ENCODE results near the gene CHN2. TPM values are rescaled to one million over a fixed set of nuclear protein-coding genes. Genes with fewer than 3 reads are reported as not detected.

CHN2 gene
- total RNA-seq, 1 donor from 2014 or later, result 14.2 TPM

- DNase-seq (no peak), ATAC-seq (no peak)
- intact Hi-C loops (cut with DNase I), result no loop called here
- Histone ChIP-seq H3K27me3 (ENCODE audit: low read depth) (no peaks in the 10 kb centered on the region), H3K4me1 (no peaks in the 10 kb centered on the region), H3K27ac (no peak overlapping the region), H3K9me3 (no peaks in the 10 kb centered on the region), H3K4me3 (no peak overlapping the region), H3K36me3 (no peaks in the 10 kb centered on the region)
- TF ChIP-seq CTCF (IDR thresholded peaks at IDR 0.05), result no peak
Measured at GRCh38 chr7:29454899-29455451, 260.4 kb downstream of the CHN2 start.

GRCh38 chr7:29457141-29457561 lies 262.6 kb downstream of the CHN2 start:
- ATAC-seq, result no peak
- H3K27ac ChIP-seq, result no peak overlapping the region
- no peak for TF ChIP-seq CTCF (IDR thresholded peaks at IDR 0.05)
- no peak overlapping the region for H3K4me3 ChIP-seq
- intact Hi-C loops (cut with DNase I), result no loop called here
- H3K36me3 ChIP-seq, result no peaks in the 10 kb centered on the region
- H3K4me1 ChIP-seq, result no peaks in the 10 kb centered on the region
- H3K27me3 ChIP-seq (ENCODE audit: low read depth), result no peaks in the 10 kb centered on the region
- H3K9me3 ChIP-seq, result no peaks in the 10 kb centered on the region
- DNase-seq, result no peak

GRCh38 chr7:29457565-29458011 lies 263.0 kb downstream of the CHN2 start:
- H3K4me3 ChIP-seq, result no peak overlapping the region
- DNase-seq, result no peak

GRCh38 chr7:29458933-29459332 lies 264.4 kb downstream of the CHN2 start:
- no peak for TF ChIP-seq CTCF (IDR thresholded peaks at IDR 0.05)
- Histone ChIP-seq H3K4me1 (no peaks in the 10 kb centered on the region), H3K27ac (no peak overlapping the region), H3K27me3 (ENCODE audit: low read depth) (no peaks in the 10 kb centered on the region), H3K36me3 (no peaks in the 10 kb centered on the region), H3K9me3 (no peaks in the 10 kb centered on the region), H3K4me3 (no peak overlapping the region)
- DNase-seq (no peak), ATAC-seq (no peak)
- intact Hi-C loops (cut with DNase I), result no loop called here

More at GRCh38 chr7:29457565-29458011, 263.0 kb downstream of the CHN2 start:
- TF ChIP-seq CTCF (IDR thresholded peaks at IDR 0.05), result no peak
- Histone ChIP-seq H3K9me3 (no peaks in the 10 kb centered on the region), H3K4me1 (no peaks in the 10 kb centered on the region), H3K27ac (no peak overlapping the region), H3K36me3 (no peaks in the 10 kb centered on the region), H3K27me3 (ENCODE audit: low read depth) (no peaks in the 10 kb centered on the region)
- no peak for ATAC-seq
- intact Hi-C loops (cut with DNase I), result no loop called here

GRCh38 chr7:29459589-29459988 lies 265.0 kb downstream of the CHN2 start:
- Histone ChIP-seq H3K27ac (no peak overlapping the region), H3K4me3 (no peak overlapping the region), H3K27me3 (ENCODE audit: low read depth) (no peaks in the 10 kb centered on the region), H3K36me3 (no peaks in the 10 kb centered on the region), H3K4me1 (no peaks in the 10 kb centered on the region), H3K9me3 (no peaks in the 10 kb centered on the region)
- TF ChIP-seq CTCF (IDR thresholded peaks at IDR 0.05), result no peak
- intact Hi-C loops (cut with DNase I), result no loop called here
- no peak for ATAC-seq
- DNase-seq, result no peak
